HG03280 (cell line): Measurements from ENCODE around the gene SLC12A7.
"Not testable (repeated sequence)": the region's sequence is repeated elsewhere in the genome, so short reads cannot be mapped to it uniquely, and the experiment has no call there.

ENCODE experiments used
- ATAC-seq: cut with Tn5 transposase; IDR thresholded peaks from one replicate; pipeline ENCODE4 v1.9.1; 2021; ENCODE audit warnings: mild to moderate bottlenecking, moderate library complexity; ENCODE audit not compliant: unreplicated experiment

SLC12A7 gene

GRCh38 chr5:1083026-1083425 is 28.8 kb downstream of the SLC12A7 start:
- ATAC-seq = not testable (repeated sequence)

GRCh38 chr5:1081519-1081918 is 30.3 kb downstream of the SLC12A7 start:
- ATAC-seq = no peak

GRCh38 chr5:1080432-1080831 is 31.4 kb downstream of the SLC12A7 start:
- ATAC-seq = no peak

GRCh38 chr5:1079961-1080360 is 31.9 kb downstream of the SLC12A7 start:
- no peak for ATAC-seq

GRCh38 chr5:1079486-1079885 is 32.4 kb downstream of the SLC12A7 start:
- no peak for ATAC-seq

GRCh38 chr5:1078851-1079250 is 33.0 kb downstream of the SLC12A7 start:
- ATAC-seq = no peak

GRCh38 chr5:1078206-1078605 is 33.7 kb downstream of the SLC12A7 start:
- no peak for ATAC-seq

GRCh38 chr5:1077491-1078020 is 34.3 kb downstream of the SLC12A7 start:
- ATAC-seq = no peak

GRCh38 chr5:1077026-1077425 is 34.8 kb downstream of the SLC12A7 start:
- ATAC-seq = no peak

- no peak for ATAC-seq
Observed at GRCh38 chr5:1076406-1076805, 35.5 kb downstream of the SLC12A7 start.

GRCh38 chr5:1075931-1076330 is 35.9 kb downstream of the SLC12A7 start:
- no peak for ATAC-seq

- no peak for ATAC-seq
Observed at GRCh38 chr5:1075555-1075881, 36.3 kb downstream of the SLC12A7 start.

GRCh38 chr5:1074816-1075554 is 36.9 kb downstream of the SLC12A7 start:
- no peak for ATAC-seq

- ATAC-seq = no peak
Observed at GRCh38 chr5:1074226-1074625, 37.6 kb downstream of the SLC12A7 start.

- no peak for ATAC-seq
Observed at GRCh38 chr5:1073239-1074102, 38.4 kb downstream of the SLC12A7 start.

GRCh38 chr5:1069720-1070088 is 42.2 kb downstream of the SLC12A7 start:
- ATAC-seq = no peak

- no peak for ATAC-seq
Observed at GRCh38 chr5:1068895-1069719, 42.8 kb downstream of the SLC12A7 start.

GRCh38 chr5:1068204-1068894 is 43.5 kb downstream of the SLC12A7 start:
- ATAC-seq = no peak

GRCh38 chr5:1067141-1068121 is 44.4 kb downstream of the SLC12A7 start:
- no peak for ATAC-seq
